Panc1 (cell line): ENCODE measurements around the gene GGN. TPM values are rescaled to one million over a fixed set of nuclear protein-coding genes. Genes with fewer than 3 reads are reported as not detected.

Experiments
- ATAC-seq: fragments of 200-7000 bp; cut with Tn5 transposase; 2 replicates; pipeline ENCODE4 v1.9.1; 2020; ENCODE audit warnings: mild to moderate bottlenecking, moderate library complexity
- BruUV-seq: library from RNA; stranded (reverse); fragments of 400-500 nt; replicated peaks from 2 replicates; lab custom pipeline; 2021; lab: Mats Ljungman, UMichigan
- CTCF ChIA-PET: fragments of 300-600 bp; sonication (Branson Sonifier 250); formaldehyde crosslinking; loops from one replicate; lab custom pipeline; 2022; ENCODE audit warnings: antibody characterized with exemption; lab: Charles Lee
- POLR2A ChIA-PET: fragments of 300-600 bp; sonication (Branson Sonifier 250); formaldehyde crosslinking; loops from one replicate; lab custom pipeline; 2022; ENCODE audit warnings: antibody characterized with exemption; lab: Charles Lee
- DNase-seq: peaks from one replicate; pipeline ENCODE4 v3.0.0-alpha.2; 2010; ENCODE audit warnings: low read depth, low spot score
- H3K27ac ChIP-seq: 2 replicates; pipeline ENCODE4 v1.5.1; 2011; ENCODE audit warnings: mild to moderate bottlenecking, low read length, inconsistent platforms
- H3K27me3 ChIP-seq: fragments of 200-500 bp; sonication (Bioruptor generic); 2 replicates; pipeline ENCODE4 v1.6.0; 2014; ENCODE audit warnings: low read length, inconsistent platforms; ENCODE audit not compliant: control insufficient read depth, insufficient read depth
- H3K36me3 ChIP-seq: fragments of 200-500 bp; sonication (Bioruptor generic); 2 replicates; pipeline ENCODE4 v1.5.1; 2014; ENCODE audit warnings: inconsistent platforms, mild to moderate bottlenecking, low read length, moderate library complexity; ENCODE audit not compliant: control insufficient read depth, insufficient read depth
- H3K4me1 ChIP-seq: 2 replicates; pipeline ENCODE4 v1.5.1; 2011; ENCODE audit warnings: inconsistent platforms, mild to moderate bottlenecking, low read length, moderate library complexity; ENCODE audit not compliant: control insufficient read depth, insufficient read depth
- H3K4me3 ChIP-seq, 2 experiments: 2 replicates each; pipeline ENCODE4 v1.5.1; 2011 to 2012; ENCODE audit warnings: low read depth in 2 of 2, low read length in 2 of 2, mild to moderate bottlenecking in 2 of 2, inconsistent platforms in 1 of 2, moderate library complexity in 1 of 2
- H3K9me3 ChIP-seq: fragments of 200-500 bp; sonication (Bioruptor generic); 2 replicates; pipeline ENCODE4 v1.5.1; 2014; ENCODE audit warnings: low read depth, mild to moderate bottlenecking, inconsistent platforms, low read length, moderate library complexity; ENCODE audit not compliant: control insufficient read depth, insufficient read depth
- CTCF ChIP-seq: fragments of 450-650 bp; IDR thresholded peaks from 2 replicates; pipeline ENCODE4 v1.5.1; 2017; ENCODE audit warnings: mild to moderate bottlenecking
- POLR2AphosphoS5 ChIP-seq: IDR thresholded peaks from 2 replicates; pipeline ENCODE4 v1.6.1; 2012; ENCODE audit warnings: mild to moderate bottlenecking, low read depth, low read length, moderate library complexity
- REST ChIP-seq, 2 experiments: IDR thresholded peaks; 2 replicates each; pipeline ENCODE4 v1.6.1; 2011 to 2012; ENCODE audit warnings: low read depth in 2 of 2, control low read depth in 1 of 2, low read length in 1 of 2, mild to moderate bottlenecking in 1 of 2, moderate library complexity in 1 of 2; ENCODE audit not compliant: insufficient read depth in 1 of 2
- SIN3A ChIP-seq: IDR thresholded peaks from 2 replicates; pipeline ENCODE4 v1.6.1; 2012; ENCODE audit warnings: low read depth, mild to moderate bottlenecking, low read length, moderate library complexity, borderline replicate concordance; ENCODE audit not compliant: insufficient read depth
- TCF7L2 ChIP-seq: IDR thresholded peaks from 2 replicates; pipeline ENCODE4 v1.6.1; 2011; ENCODE audit warnings: mild to moderate bottlenecking, low read depth, low read length, inconsistent platforms
- in situ Hi-C: cut with HindIII; loops from 2 replicates; pipeline ENCODE4 v1.10.0; 2016; ENCODE audit warnings: low sequenced_read_pairs, low pct_unique_long_range_greater_than_20kb
- intact Hi-C: fragments of 100-400 bp; cut with micrococcal nuclease; formaldehyde crosslinking; loops from one replicate; pipeline ENCODE4 v1.10.0; 2022; ENCODE audit not compliant: unreplicated experiment
- total RNA-seq: library from RNA; stranded (reverse); gene quantifications from one replicate; pipeline ENCODE4 v1.2.1, GENCODE V29; 2021; ENCODE audit not compliant: unreplicated experiment

Gene GGN
- total RNA-seq, 1 experiment from 2014 or later = 1.4 TPM

GRCh38 chr19:38376576-38376975, 11.3 kb downstream of the GGN start:
- no peak overlapping the region for H3K4me3 ChIP-seq
- in situ Hi-C loops (no loop called here), intact Hi-C loops (no loop called here)
- ATAC-seq (no peak), DNase-seq (no peak)
- no peak overlapping the region for H3K27ac ChIP-seq
- H3K36me3 ChIP-seq = peaks cover 14% of the 10 kb centered on the region; the same call in 1 of the 2 replicates
- no peaks in the 10 kb centered on the region for H3K9me3 ChIP-seq
- CTCF ChIA-PET = interaction anchor here (0.7 kb wide), 1 partner anchor 11 kb away, joined by 3 read pairs; the partner anchor contains the start of gene GGN
- H3K4me1 ChIP-seq = peaks cover 10% of the 10 kb centered on the region
- H3K27me3 ChIP-seq = no peaks in the 10 kb centered on the region
- POLR2A ChIA-PET = interaction anchor here (0.8 to 1.1 kb wide), 2 partner anchors 11 to 18 kb away, joined by 3 to 6 read pairs; partner anchors contain the start of gene GGN
- BruUV-seq = no TSS peak
- TF ChIP-seq SIN3A (no peak), TCF7L2 (no peak), POLR2AphosphoS5 (no peak), REST (IDR thresholded peaks at IDR 0.05; ENCODE audit: insufficient read depth in 1 of 2, low read depth in 2 of 2, low read length in 1 of 2) (no peak), CTCF (no peak)

- Histone ChIP-seq H3K36me3 (peaks cover 9% of the 10 kb centered on the region; the same call in 1 of the 2 replicates), H3K27me3 (no peaks in the 10 kb centered on the region), H3K4me1 (peaks cover 10% of the 10 kb centered on the region), H3K27ac (peak overlapping the region; percentile 91), H3K4me3 (peak overlapping the region; percentile 85 to 87), H3K9me3 (no peaks in the 10 kb centered on the region)
- POLR2A ChIA-PET = interaction anchor here (0.5 to 0.8 kb wide), 2 partner anchors 12 to 144 kb away, joined by 6 to 10 read pairs; partner anchors contain the start of gene GGN
- DNase-seq = no peak
- TF ChIP-seq CTCF = no peak
- no peak for TF ChIP-seq REST (IDR thresholded peaks at IDR 0.05; ENCODE audit: insufficient read depth in 1 of 2, low read depth in 2 of 2, low read length in 1 of 2)
- no peak for TF ChIP-seq TCF7L2
- TF ChIP-seq POLR2AphosphoS5 = no peak
- TF ChIP-seq SIN3A = no peak
- in situ Hi-C loops = no loop called here
- CTCF ChIA-PET = interaction anchor here (0.7 kb wide), 1 partner anchor 12 kb away, joined by 3 read pairs; the partner anchor contains the start of gene GGN
- BruUV-seq = no TSS peak
- ATAC-seq = no peak
- intact Hi-C loops = no loop called here
Measured at GRCh38 chr19:38375748-38376147, 12.1 kb downstream of the GGN start.
